ENCODE measurements around the gene CDH12.
"Not testable (repeated sequence)": the region's sequence is repeated elsewhere in the genome, so short reads cannot be mapped to it uniquely, and the experiment has no call there.

Gene CDH12

GRCh38 chr5:22465177-22465576 lies 388.0 kb downstream of the CDH12 start:
- no peak for DNase-seq (ENCODE audit: low read depth, low spot score)

- no peak for DNase-seq (ENCODE audit: low read depth, low spot score)
Observed at GRCh38 chr5:22460189-22460588, 393.0 kb downstream of the CDH12 start.

GRCh38 chr5:22432905-22433304 lies 420.2 kb downstream of the CDH12 start:
- DNase-seq (ENCODE audit: low read depth, low spot score) = no peak

- no peak for DNase-seq (ENCODE audit: low read depth, low spot score)
Observed at GRCh38 chr5:22431840-22432239, 421.3 kb downstream of the CDH12 start.

- no peak for DNase-seq (ENCODE audit: low read depth, low spot score)
Observed at GRCh38 chr5:22431406-22431805, 421.7 kb downstream of the CDH12 start.

- no peak for DNase-seq (ENCODE audit: low read depth, low spot score)
Observed at GRCh38 chr5:22411554-22412349, 441.4 kb downstream of the CDH12 start.

- DNase-seq (ENCODE audit: low read depth, low spot score) = no peak
Observed at GRCh38 chr5:22391956-22392355, 461.2 kb downstream of the CDH12 start.

GRCh38 chr5:22390888-22391287 lies 462.3 kb downstream of the CDH12 start:
- DNase-seq (ENCODE audit: low read depth, low spot score) = no peak

GRCh38 chr5:22372826-22373660 lies 480.1 kb downstream of the CDH12 start:
- DNase-seq (ENCODE audit: low read depth, low spot score) = no peak

GRCh38 chr5:22372376-22372775 lies 480.8 kb downstream of the CDH12 start:
- DNase-seq (ENCODE audit: low read depth, low spot score) = no peak

GRCh38 chr5:22354956-22355355 lies 498.2 kb downstream of the CDH12 start:
- no peak for DNase-seq (ENCODE audit: low read depth, low spot score)

GRCh38 chr5:22352493-22352892 lies 500.7 kb downstream of the CDH12 start:
- DNase-seq (ENCODE audit: low read depth, low spot score) = no peak

- no peak for DNase-seq (ENCODE audit: low read depth, low spot score)
Observed at GRCh38 chr5:22351178-22351577, 502.0 kb downstream of the CDH12 start.

- DNase-seq (ENCODE audit: low read depth, low spot score) = no peak
Observed at GRCh38 chr5:22348027-22348426, 505.1 kb downstream of the CDH12 start.

GRCh38 chr5:22344000-22344399 lies 509.1 kb downstream of the CDH12 start:
- no peak for DNase-seq (ENCODE audit: low read depth, low spot score)

GRCh38 chr5:22341406-22341805 lies 511.7 kb downstream of the CDH12 start:
- no peak for DNase-seq (ENCODE audit: low read depth, low spot score)

GRCh38 chr5:22332949-22333348 lies 520.2 kb downstream of the CDH12 start:
- not testable (repeated sequence) for DNase-seq (ENCODE audit: low read depth, low spot score)

- no peak for DNase-seq (ENCODE audit: low read depth, low spot score)
Observed at GRCh38 chr5:22329683-22330082, 523.5 kb downstream of the CDH12 start.

GRCh38 chr5:22319798-22320197 lies 533.3 kb downstream of the CDH12 start:
- DNase-seq (ENCODE audit: low read depth, low spot score) = no peak

GRCh38 chr5:22316294-22316693 lies 536.9 kb downstream of the CDH12 start:
- DNase-seq (ENCODE audit: low read depth, low spot score) = no peak

GRCh38 chr5:22315052-22315451 lies 538.1 kb downstream of the CDH12 start:
- not testable (repeated sequence) for DNase-seq (ENCODE audit: low read depth, low spot score)

- DNase-seq (ENCODE audit: low read depth, low spot score) = no peak
Observed at GRCh38 chr5:22314548-22314947, 538.6 kb downstream of the CDH12 start.

GRCh38 chr5:22306011-22306410 lies 547.1 kb downstream of the CDH12 start:
- DNase-seq (ENCODE audit: low read depth, low spot score) = no peak
